IPS-18a (cell line): ENCODE results near the gene TMEM41B.
"Not testable (repeated sequence)": the region's sequence is repeated elsewhere in the genome, so short reads cannot be mapped to it uniquely, and the experiment has no call there.

ENCODE experiments used
- H3K27ac ChIP-seq: one replicate; pipeline ENCODE4 v1.5.1; 2013; ENCODE audit warnings: low read length
- H3K27me3 ChIP-seq: one replicate; pipeline ENCODE4 v1.6.1; 2013; ENCODE audit warnings: mild to moderate bottlenecking, low read length; ENCODE audit not compliant: control insufficient read depth, insufficient read depth
- H3K36me3 ChIP-seq: one replicate; pipeline ENCODE4 v1.6.1; 2013; ENCODE audit warnings: low read depth, low read length; ENCODE audit not compliant: control insufficient read depth
- H3K4me1 ChIP-seq: one replicate; pipeline ENCODE4 v1.6.1; 2013; ENCODE audit warnings: low read depth, low read length; ENCODE audit not compliant: control insufficient read depth
- H3K4me3 ChIP-seq: one replicate; pipeline ENCODE4 v1.5.1; 2013; ENCODE audit warnings: low read length
- H3K9ac ChIP-seq: one replicate; pipeline ENCODE4 v1.6.1; 2013; ENCODE audit warnings: mild to moderate bottlenecking, low read length, moderate library complexity
- H3K9me3 ChIP-seq: one replicate; pipeline ENCODE4 v1.6.1; 2013; ENCODE audit warnings: low read depth, low read length; ENCODE audit not compliant: control insufficient read depth

TMEM41B gene

DNA sequence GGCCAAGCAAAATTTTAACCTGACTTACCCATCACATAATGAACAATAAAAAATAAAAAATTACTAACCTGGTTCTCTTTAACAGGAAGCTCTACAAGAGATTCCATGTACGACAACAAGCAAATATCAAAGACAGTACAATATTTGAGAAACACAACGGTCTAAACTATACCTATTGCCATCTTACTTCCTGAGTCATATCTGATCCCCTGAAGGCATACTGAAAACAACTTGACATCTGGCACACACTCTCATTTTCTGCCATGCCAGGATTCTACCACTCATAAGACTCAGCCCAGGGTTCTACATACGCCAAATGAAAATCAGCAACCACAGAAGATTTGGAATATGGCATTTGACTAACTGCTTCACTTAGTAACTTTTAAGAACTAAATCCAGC is 63.1 kb downstream of the TMEM41B start:
- no peak overlapping the region for H3K4me3 ChIP-seq
- H3K4me1 ChIP-seq = peaks cover 5% of the 10 kb centered on the region
- no peaks in the 10 kb centered on the region for H3K9me3 ChIP-seq
- H3K27ac ChIP-seq = no peak overlapping the region
- H3K9ac ChIP-seq = no peak overlapping the region
- no peaks in the 10 kb centered on the region for H3K36me3 ChIP-seq
- H3K27me3 ChIP-seq = no peaks in the 10 kb centered on the region

GRCh38 chr11:9250139-9250582 is 64.2 kb downstream of the TMEM41B start:
- no peaks in the 10 kb centered on the region for H3K27me3 ChIP-seq
- no peak overlapping the region for H3K27ac ChIP-seq
- no peaks in the 10 kb centered on the region for H3K36me3 ChIP-seq
- H3K9ac ChIP-seq = no peak overlapping the region
- H3K4me3 ChIP-seq = no peak overlapping the region
- no peaks in the 10 kb centered on the region for H3K9me3 ChIP-seq
- peaks cover 5% of the 10 kb centered on the region for H3K4me1 ChIP-seq

DNA sequence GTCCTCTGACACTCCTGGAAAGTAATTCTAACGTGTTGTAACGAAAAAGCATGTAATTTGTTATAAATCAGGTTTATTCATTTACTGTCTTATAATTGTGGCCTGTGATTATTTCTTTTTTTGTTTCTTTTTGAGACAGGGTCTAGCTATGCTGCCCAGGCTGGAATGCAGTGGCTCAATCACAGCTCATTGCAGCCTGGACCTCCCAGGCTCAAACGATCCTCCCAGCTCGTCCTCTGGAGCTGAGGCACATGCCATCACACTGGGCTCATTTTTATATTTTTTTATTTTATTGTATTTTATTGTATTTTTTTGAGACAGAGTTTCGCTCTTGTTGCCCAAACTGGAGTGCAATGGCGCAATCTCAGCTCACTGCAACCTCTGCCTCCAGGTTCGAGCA is 65.1 kb downstream of the TMEM41B start:
- Histone ChIP-seq H3K9me3 (no peaks in the 10 kb centered on the region), H3K4me3 (no peak overlapping the region), H3K27ac (no peak overlapping the region), H3K4me1 (peaks cover 5% of the 10 kb centered on the region), H3K9ac (no peak overlapping the region), H3K36me3 (no peaks in the 10 kb centered on the region), H3K27me3 (no peaks in the 10 kb centered on the region)

- H3K27me3 ChIP-seq = no peaks in the 10 kb centered on the region
- H3K36me3 ChIP-seq = no peaks in the 10 kb centered on the region
- H3K27ac ChIP-seq = no peak overlapping the region
- H3K4me3 ChIP-seq = no peak overlapping the region
- peaks cover 5% of the 10 kb centered on the region for H3K4me1 ChIP-seq
- H3K9ac ChIP-seq = no peak overlapping the region
- H3K9me3 ChIP-seq = no peaks in the 10 kb centered on the region
Measured at GRCh38 chr11:9247863-9248262, 66.5 kb downstream of the TMEM41B start.

DNA sequence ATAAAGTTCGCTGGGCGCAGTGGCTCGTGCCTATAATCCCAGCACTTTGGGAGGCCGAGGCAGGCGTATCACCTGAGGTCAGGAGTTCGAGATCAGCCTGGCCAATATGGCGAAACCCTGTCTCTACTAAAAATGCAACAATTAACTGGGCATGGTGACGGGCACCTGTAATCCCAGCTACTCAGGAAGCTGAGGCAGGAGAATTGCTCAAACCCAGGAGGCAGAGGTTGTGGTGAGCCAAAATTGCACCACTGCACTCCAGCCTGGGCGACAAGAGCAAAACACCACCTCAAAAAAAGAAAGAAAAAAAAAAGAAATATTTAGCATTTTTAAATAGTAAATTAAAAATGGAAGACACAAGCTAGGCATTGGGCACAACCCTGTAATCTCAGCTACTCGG is 78.2 kb downstream of the TMEM41B start:
- H3K4me3 ChIP-seq, H3K9me3 ChIP-seq, H3K9ac ChIP-seq, H3K36me3 ChIP-seq, H3K27ac ChIP-seq: not testable (repeated sequence)
- Histone ChIP-seq H3K4me1 (peaks cover 12% of the 10 kb centered on the region), H3K27me3 (peaks cover 17% of the 10 kb centered on the region)

- H3K9ac ChIP-seq = no peak overlapping the region
Measured at GRCh38 chr11:9232482-9232881, 81.9 kb downstream of the TMEM41B start.

GRCh38 chr11:9231848-9232177 is 82.6 kb downstream of the TMEM41B start:
- H3K4me3 ChIP-seq = peak overlapping the region; percentile 37
- no peaks in the 10 kb centered on the region for H3K36me3 ChIP-seq
- H3K9ac ChIP-seq = peak overlapping the region; percentile 12
- H3K27me3 ChIP-seq = peaks cover 28% of the 10 kb centered on the region
- peaks cover 33% of the 10 kb centered on the region for H3K4me1 ChIP-seq
- no peaks in the 10 kb centered on the region for H3K9me3 ChIP-seq
- no peak overlapping the region for H3K27ac ChIP-seq

More at GRCh38 chr11:9232482-9232881, 81.9 kb downstream of the TMEM41B start:
- Histone ChIP-seq H3K4me1 (peaks cover 33% of the 10 kb centered on the region), H3K27ac (no peak overlapping the region), H3K9me3 (no peaks in the 10 kb centered on the region), H3K4me3 (no peak overlapping the region), H3K27me3 (peaks cover 28% of the 10 kb centered on the region), H3K36me3 (no peaks in the 10 kb centered on the region)
